Measurements from ENCODE around the gene SNTG2. TPM values are rescaled to one million over a fixed set of nuclear protein-coding genes. Genes with fewer than 3 reads are reported as not detected.

SNTG2 gene
- total RNA-seq: 1 to 10 TPM; 2.0 to 5.0 TPM

DNA sequence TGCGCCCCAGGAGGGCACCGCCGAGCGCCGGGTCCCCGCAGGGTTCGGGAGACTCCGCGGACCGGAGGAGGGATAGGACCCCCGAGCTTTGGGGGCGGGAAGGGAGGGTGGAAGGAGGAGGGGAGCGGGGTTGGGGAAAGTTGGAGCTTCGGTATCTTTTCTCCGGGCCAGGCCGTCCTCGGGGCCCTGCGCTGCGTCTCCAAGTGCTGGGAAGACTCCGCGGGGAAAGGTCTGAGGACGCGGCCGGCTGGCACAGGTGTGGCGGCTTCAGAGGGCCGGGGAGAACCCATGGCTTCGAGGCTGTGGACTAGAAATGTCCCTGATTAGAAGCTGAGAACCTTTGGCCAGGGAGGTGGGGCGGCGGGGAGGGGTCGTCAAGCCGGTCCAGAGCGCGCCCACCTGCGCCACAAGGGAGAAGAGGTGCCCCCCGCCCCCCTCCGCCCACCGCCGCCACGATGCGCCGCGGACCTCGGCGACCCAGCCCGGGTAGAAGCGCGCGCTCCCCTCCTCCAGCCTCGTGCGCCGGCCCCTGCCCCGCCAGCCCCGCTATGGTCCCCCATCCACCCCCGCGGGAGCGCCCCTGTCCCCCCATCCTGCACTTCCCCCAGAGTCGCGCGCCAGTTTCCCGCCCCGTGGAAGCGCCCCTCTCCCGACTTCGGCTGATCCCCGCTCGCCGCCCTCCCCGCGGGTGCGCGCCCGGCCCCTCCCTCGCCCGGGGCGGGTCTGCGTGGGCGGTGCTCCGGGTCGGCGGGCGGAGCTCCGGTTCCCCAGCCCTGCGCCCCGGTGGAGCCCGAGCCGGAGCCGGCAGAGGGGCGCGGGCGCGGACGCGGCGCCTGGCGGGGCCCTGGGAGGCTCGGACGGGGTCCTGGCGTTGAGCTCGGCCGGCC lies at the start of gene SNTG2:
TSS of gene SNTG2 (plus strand) at position 770 of the 887 bp plus-strand sequence. CDS start 148 bp downstream, outside the sequence.
- no peak for TF ChIP-seq POLR2A (IDR thresholded peaks at IDR 0.05)
- TF ChIP-seq, protein P1, sequence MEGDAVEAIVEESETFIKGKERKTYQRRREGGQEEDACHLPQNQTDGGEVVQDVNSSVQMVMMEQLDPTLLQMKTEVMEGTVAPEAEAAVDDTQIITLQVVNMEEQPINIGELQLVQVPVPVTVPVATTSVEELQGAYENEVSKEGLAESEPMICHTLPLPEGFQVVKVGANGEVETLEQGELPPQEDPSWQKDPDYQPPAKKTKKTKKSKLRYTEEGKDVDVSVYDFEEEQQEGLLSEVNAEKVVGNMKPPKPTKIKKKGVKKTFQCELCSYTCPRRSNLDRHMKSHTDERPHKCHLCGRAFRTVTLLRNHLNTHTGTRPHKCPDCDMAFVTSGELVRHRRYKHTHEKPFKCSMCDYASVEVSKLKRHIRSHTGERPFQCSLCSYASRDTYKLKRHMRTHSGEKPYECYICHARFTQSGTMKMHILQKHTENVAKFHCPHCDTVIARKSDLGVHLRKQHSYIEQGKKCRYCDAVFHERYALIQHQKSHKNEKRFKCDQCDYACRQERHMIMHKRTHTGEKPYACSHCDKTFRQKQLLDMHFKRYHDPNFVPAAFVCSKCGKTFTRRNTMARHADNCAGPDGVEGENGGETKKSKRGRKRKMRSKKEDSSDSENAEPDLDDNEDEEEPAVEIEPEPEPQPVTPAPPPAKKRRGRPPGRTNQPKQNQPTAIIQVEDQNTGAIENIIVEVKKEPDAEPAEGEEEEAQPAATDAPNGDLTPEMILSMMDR (IDR thresholded peaks at IDR 0.05): no peak
- TF ChIP-seq POLR2AphosphoS5 (IDR thresholded peaks at IDR 0.05): no peak
- H3K27me3 ChIP-seq (replicated peaks; ENCODE audit: insufficient read depth): no peaks in the 10 kb centered on the region
- peak within 1 kb of the TSS in 1 of 2 donors; percentile 57 for H3K27ac ChIP-seq
- no peaks in the 10 kb centered on the region for H3K36me3 ChIP-seq
- H3K9me3 ChIP-seq: no peaks in the 10 kb centered on the region
- WGBS: under 1% methylated on average over 63 of the region's 100 CpGs
- no peaks in the 10 kb centered on the region for H3K4me1 ChIP-seq (replicated peaks)
- intact Hi-C loops (cut with DNase I): loop anchor here (5.0 kb wide), 1 partner anchor 597 kb away; no protein-coding TSS in a partner anchor
- DNase-seq (ENCODE audit: low spot score): peak; percentile 26
- H3K4me3 ChIP-seq: peak within 1 kb of the TSS; percentile 41 to 71

DNA sequence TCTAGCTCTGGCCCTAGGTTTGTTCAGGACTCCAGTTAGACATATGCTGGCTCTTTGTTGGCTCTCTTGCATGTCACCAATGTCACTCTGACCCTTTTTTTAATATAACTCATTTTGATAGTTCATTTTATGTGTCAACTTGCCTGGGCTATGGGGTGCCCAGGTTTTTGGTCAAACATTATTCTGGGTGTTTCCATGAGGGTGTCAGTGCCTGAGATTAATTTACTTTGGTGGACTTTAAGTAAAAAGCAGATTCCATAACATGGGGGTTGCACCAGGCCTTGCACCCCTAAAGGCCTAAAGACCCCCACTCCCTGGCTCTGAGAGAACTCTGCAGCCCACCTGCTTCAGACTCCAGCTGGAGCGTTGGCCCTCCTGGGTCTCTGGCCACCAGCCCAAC lies 48.1 kb upstream of the SNTG2 start:
- Histone ChIP-seq H3K27me3 (replicated peaks; ENCODE audit: insufficient read depth) (no peaks in the 10 kb centered on the region), H3K27ac (no peak overlapping the region), H3K4me1 (replicated peaks) (no peaks in the 10 kb centered on the region), H3K9me3 (no peaks in the 10 kb centered on the region), H3K36me3 (no peaks in the 10 kb centered on the region), H3K4me3 (no peak overlapping the region)
- TF ChIP-seq, protein P1 (IDR thresholded peaks at IDR 0.05): no peak
- TF ChIP-seq POLR2A (IDR thresholded peaks at IDR 0.05): no peak
- TF ChIP-seq POLR2AphosphoS5 (IDR thresholded peaks at IDR 0.05): no peak
- 31% methylated on average over 1 of the region's 1 CpG for WGBS
- DNase-seq (ENCODE audit: low spot score): no peak
- intact Hi-C loops (cut with DNase I): no loop called here

DNA sequence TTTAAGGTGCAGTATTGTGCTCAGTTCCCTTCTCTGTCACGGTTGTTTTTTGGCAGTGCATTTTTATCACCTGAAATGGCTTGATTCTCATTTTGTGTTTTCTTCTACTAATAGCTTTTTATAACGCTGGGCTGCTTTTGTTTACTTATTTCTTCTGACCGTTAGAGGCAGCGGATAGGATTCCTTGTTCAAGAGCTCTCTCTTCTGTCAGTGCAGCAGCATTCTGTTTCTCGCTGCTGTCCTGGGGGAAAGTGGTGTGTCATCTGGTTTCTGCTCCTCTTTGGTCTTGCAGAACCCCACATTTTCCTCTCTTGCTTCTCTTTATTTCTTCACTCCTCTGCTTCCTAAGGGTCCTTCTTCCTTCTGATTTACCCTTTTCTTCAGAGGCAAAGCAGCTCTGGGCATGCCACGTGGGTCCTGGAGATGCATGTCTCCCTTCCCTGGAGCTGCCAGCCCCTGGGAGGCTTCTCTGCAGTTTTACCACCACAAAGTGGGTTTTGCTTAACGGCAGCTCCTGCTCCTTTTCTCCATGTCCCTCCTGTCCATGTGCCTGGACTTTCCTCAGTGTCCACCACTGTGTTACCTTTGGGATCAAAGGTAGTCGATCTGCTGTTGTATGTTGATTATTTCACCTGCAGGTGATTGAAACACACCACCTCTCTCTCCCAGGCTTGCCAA lies 47.3 kb upstream of the SNTG2 start:
- DNase-seq (ENCODE audit: low spot score): no peak
- Histone ChIP-seq H3K4me3 (no peak overlapping the region), H3K27ac (no peak overlapping the region), H3K36me3 (no peaks in the 10 kb centered on the region), H3K9me3 (no peaks in the 10 kb centered on the region), H3K4me1 (replicated peaks) (no peaks in the 10 kb centered on the region), H3K27me3 (replicated peaks; ENCODE audit: insufficient read depth) (no peaks in the 10 kb centered on the region)
- TF ChIP-seq POLR2AphosphoS5 (IDR thresholded peaks at IDR 0.05) (no peak), POLR2A (IDR thresholded peaks at IDR 0.05) (no peak)
- TF ChIP-seq, protein P1 (IDR thresholded peaks at IDR 0.05): no peak
- WGBS: 31% methylated on average over 8 of the region's 8 CpGs
- intact Hi-C loops (cut with DNase I): no loop called here

DNA sequence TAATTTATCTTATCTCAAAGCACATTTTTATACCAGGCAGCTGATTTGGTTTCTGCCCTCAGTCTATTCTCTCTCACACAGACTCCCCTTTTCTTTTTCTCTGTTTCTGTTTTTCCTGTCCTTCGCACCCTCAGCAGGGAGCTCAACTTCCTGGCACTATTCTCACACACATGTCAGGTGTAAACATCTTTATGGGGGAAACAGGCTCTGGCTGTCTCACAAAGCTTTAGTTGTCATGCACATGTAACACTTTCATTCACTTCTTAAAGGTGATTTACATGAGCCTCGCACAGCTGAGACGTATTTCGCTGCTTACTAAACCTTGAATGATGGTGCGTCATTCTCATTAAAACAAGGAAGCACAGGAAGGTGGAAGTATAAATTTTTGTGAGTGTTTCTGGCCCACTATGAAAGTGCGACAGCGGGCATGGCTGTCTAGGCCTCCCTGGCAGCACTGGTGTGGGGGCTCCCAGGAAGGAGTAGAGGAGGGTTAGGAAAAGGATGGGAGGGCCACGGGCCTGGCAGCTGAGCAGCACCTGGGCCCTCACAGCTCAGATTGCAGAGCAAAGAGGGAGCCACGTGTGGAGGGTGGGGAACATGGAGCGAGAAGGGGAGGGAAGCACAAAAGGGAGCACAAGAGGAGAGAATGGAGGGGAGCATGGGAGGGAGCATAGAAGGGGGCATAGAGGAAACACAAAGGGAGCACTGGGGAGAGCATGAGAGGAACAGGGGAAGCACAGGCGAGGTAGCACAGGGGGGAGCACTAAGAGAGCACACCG lies 46.2 kb upstream of the SNTG2 start:
- DNase-seq (ENCODE audit: low spot score): no peak

More for the DNA sequence above, 46.2 kb upstream of the SNTG2 start:
- WGBS: 63% methylated on average over 12 of the region's 12 CpGs
- Histone ChIP-seq H3K36me3 (no peaks in the 10 kb centered on the region), H3K9me3 (no peaks in the 10 kb centered on the region), H3K4me1 (replicated peaks) (no peaks in the 10 kb centered on the region), H3K27me3 (replicated peaks; ENCODE audit: insufficient read depth) (no peaks in the 10 kb centered on the region), H3K27ac (no peak overlapping the region), H3K4me3 (no peak overlapping the region)
- intact Hi-C loops (cut with DNase I): no loop called here
- TF ChIP-seq POLR2A (IDR thresholded peaks at IDR 0.05): no peak
- TF ChIP-seq POLR2AphosphoS5 (IDR thresholded peaks at IDR 0.05): no peak
- TF ChIP-seq, protein P1 (IDR thresholded peaks at IDR 0.05): no peak

Measured in prostate gland (tissue), 2 donors.